ENCODE measurements around the gene DKKL1.

DKKL1 gene

DNA sequence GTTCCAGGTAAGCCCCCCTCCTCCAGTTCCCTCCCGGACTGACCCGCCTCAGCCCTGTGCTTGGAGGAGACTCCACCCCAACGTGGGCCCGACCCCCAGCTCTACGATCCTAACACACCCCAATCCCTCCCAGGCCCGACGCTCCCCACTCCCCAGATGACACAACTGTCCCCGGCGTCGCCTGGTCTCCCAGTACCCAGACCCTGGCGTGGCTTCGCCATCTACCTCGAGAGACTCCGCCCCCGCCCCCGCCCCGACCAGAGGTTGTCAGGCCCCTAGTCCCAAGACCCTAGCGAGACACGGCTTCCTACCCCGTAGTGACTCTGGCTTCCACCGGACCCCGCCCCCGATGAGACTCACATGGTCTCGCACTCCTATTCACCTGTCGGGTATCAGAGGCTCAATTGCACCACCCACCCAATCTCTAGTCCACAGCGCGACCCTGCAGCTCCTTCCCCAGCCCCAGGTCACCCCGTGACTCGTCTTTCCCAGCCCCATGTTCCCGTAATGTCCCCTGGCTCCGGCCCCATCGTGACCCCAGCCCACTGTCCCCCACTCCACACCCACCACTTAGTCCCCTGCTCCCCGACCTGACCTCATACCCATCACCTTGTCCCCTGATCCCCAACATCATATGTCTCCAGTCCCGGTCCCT, 25.5 kb upstream of the DKKL1 start:
- no peak for DNase-seq (ENCODE audit: low read depth)

DNA sequence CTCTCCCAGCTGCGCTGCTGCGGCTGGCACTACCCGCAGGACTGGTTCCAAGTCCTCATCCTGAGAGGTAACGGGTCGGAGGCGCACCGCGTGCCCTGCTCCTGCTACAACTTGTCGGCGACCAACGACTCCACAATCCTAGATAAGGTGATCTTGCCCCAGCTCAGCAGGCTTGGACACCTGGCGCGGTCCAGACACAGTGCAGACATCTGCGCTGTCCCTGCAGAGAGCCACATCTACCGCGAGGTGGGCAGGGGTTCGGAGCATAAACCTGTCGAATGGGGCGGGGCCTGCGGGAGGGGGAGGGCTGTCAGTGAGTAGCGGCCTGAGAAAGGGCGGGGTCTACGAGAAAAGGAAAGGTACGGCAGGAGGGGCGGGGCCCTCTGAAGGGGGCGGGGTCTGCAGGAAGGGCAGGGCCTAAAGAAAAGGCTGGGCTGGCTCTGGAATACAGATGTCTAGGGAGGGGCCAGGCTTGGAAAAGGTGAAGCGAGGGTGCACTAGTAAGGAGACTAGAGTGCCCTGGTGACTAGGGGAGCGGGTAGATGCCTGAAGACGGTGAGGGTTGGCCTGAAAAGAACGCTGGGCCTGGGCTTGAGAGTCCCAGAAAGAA, 24.9 kb upstream of the DKKL1 start:
- no peak for DNase-seq (ENCODE audit: low read depth)

DNA sequence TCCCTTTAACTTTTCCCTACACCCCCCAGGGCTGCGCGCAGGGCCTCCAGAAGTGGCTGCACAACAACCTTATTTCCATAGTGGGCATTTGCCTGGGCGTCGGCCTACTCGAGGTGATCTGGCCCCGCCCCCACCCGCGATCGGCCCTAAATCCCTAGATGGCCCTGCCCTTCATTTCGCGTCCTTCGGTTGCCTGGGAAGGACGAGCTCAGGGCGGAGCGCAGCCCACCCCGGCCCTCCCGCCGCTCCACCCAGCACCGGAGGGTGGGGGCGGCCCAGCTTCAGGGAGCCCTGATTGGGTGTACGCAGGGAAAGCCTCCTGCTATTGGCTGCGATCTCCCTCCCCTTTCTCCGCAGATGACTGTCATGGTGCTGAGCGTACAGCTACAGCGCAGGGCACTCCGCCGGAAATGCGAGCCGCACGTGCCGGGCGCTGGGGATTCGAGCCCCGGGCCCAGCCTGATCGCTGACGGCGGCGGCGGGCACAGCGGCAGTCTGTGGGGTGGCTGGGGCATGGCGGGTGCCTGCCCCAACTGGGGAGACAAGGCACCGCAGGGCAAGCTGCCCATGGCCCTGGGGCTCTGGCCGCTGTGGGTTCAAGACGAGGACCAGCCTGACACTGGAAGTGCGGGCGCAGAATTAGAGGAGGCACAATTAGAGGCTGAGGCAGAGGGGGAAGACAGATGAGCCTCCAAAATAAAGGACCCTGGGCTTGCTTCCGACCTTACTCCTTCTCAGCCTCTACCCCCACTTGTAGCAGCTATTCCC, 24.2 kb upstream of the DKKL1 start:
- DNase-seq (ENCODE audit: low read depth), result peak; percentile 63

DNA sequence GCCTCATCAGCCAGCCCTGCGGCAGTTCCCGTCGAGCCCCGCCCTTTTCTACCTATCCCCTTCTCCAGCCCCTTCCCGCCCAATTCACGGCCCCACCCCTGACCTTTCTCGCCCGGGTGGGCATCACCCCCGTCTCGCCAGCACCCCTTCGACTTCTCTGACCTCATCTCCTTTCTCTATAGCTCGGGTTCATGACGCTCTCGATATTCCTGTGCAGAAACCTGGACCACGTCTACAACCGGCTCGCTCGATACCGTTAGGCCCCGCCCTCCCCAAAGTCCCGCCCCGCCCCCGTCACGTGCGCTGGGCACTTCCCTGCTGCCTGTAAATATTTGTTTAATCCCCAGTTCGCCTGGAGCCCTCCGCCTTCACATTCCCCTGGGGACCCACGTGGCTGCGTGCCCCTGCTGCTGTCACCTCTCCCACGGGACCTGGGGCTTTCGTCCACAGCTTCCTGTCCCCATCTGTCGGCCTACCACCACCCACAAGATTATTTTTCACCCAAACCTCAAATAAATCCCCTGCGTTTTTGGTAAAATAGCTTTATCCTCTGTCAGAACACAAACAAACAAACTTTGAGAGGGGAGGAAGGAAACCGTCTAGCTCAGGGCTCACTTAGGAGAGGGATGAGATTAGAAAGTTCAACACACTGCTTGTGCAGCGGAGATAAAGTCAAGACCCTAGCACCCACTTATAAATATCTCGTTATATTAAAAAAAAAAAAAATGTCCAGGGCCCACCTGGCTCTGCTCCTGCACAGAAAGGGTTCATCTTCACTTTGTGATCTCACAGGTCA, 23.4 kb upstream of the DKKL1 start:
- DNase-seq (ENCODE audit: low read depth), result no peak

DNA sequence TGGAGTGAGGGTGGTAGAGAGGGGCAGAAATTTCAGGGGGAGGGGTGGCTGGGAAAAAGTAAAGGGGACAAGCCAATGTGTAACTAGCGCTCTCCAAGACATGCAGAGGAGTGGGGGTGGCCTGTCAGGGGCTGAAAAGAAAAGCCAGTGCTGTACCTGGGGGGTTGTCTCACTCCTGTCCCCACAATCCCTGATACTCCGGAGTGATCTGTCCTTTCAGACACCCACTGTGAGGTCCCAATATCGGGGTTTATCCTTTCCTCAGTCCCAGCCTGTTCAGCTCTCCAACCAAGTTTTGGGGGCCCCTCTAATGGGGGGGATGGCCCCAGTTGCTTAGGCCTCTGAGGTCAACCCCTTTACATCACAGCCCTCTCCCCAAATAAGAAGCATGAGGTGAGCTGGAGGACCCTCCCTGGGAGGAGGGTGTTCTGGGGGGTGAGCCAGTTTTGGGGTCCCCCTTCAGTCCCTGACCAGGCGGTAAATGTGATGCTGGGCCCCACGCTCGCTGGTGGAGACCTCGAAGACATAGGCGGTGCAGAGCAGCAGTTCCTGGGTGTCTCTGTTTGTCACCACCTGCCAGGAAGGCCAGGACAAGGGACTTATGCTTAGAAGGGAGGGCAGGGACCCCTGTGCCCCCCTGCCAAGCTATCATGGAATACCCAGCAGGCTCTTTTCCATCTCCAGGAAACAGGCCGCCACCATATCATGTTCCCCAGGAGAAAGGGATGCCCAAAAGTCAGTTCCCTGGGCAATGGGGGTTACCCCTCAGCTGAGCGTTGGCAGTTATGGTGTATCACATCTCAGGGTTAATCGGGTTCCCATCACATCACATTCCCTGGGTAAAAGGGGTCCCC, 22.6 kb upstream of the DKKL1 start:
- DNase-seq (ENCODE audit: low read depth), result no peak

DNA sequence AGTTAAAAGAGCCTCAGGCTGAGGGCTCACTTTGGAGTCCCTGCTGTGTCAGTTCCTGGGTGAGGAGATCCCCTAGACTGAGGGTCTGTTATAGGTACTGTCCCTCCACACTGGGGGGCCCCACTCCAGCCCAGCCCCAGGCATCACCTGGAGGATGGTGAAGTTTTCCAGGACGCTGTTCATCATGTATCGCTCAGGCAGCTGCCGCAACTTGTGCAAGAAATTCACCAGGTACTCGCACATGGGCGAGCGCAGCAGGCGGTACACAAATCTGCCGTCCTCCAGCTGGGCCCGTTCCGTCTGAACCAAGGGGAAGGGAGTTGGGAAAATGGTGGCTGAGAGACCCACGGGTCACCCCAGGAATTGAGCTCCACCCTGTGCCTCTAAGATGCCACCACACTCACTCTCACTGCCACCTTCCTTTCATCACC, 21.4 kb upstream of the DKKL1 start:
- no peak for DNase-seq (ENCODE audit: low read depth)

DNA sequence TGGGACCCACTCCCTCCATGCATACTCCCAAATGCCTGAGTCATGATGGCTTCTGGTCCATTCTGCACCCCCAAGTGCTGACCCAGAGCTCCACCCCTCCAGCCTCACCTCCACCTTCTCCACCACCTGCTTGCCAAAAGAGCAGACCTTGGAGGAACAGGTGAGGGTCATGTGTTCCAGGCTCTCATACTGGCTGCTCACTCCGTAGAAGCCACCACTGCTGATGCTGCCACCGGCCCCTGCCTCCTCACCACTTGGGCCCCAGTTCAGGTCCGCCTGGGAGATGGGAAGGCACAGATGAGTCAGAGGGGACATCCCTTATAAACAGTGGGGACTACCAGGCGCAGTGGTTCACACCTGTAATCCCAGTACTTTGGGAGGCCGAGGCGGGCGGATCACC, 20.6 kb upstream of the DKKL1 start:
- no peak for DNase-seq (ENCODE audit: low read depth)

DNA sequence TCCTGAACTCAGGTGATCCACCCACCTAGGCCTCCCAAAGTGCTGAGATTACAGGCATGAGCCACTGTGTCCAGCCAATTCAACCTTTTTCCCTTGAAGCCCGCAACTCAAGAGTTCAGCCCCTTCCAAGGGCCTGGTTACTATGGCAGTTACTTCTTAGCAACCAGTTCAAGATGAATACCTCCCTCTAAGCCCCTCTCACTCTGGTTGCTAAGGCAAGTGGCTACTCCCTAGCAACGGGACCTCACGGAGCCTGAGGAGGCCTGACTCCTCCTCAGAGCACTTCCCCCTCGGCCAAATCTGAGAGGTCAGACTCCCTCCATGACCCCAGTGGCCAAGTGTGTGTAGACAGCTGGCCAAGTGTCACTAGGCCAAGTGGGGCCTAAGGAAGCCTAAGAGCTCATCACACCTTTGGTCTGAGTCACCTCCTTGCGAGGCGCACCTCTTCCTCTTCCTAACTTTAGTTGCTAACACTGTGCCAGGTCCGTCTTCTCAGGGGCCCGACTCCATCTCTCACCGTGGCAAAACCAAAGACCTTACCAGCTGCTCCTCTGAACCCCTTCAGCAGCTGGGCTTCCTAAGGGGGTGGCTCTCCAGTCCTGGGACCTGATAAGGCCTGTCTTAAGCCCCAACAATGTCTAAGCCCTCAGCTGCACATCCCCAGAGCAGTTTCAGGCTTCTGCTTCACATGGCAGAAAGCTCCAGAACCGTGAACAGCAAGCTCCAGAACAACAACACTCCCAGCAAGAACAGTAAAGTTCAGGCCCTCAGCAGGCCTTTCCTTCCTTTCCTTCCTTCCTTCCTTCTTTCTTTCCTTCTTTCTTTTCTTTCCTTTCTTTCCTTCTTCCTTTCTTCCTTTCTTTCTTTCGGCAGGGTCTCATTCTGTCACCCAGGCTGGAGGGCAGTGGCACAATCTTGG, 18.9 kb upstream of the DKKL1 start:
- DNase-seq (ENCODE audit: low read depth), result no peak

DNA sequence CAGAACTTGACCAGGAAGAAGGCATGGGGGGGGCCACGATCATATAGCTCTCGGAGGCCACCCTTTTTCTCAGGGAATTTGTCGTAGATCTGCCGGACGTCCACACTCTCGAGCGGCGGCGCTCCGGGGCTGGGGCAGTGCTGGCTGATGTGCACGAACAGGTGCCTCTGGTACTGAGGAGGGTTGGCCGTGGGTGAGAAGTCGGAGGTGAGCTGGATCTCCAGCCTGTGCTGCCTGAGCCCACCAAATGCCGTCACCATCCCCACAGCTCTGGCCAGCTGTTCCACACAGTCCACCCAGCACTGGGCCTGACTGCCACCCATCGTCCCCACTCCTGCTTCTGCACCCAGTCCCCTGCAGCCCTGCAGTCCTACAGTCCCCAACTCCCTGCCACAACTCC, 16.5 kb upstream of the DKKL1 start:
- no peak for DNase-seq (ENCODE audit: low read depth)

DNA sequence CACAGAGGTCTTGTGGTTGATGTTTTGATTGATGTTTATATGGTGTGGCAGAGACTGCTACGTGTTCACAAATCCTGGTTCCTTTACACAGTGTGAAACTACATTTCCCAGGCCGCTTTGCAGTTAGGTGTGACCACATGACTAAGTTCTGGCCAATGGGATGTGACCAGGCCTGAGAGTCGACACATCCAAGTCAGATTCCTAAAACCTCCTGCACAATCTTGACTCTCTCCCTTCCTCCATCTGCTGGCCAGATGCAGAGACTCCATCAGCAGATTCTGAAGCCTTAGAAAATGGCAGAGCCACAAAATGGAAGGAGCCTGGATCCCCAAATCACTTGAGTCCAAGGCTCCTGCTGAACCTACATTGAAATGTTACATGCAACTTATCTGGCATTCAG, 15.8 kb upstream of the DKKL1 start:
- DNase-seq (ENCODE audit: low read depth), result no peak

DNA sequence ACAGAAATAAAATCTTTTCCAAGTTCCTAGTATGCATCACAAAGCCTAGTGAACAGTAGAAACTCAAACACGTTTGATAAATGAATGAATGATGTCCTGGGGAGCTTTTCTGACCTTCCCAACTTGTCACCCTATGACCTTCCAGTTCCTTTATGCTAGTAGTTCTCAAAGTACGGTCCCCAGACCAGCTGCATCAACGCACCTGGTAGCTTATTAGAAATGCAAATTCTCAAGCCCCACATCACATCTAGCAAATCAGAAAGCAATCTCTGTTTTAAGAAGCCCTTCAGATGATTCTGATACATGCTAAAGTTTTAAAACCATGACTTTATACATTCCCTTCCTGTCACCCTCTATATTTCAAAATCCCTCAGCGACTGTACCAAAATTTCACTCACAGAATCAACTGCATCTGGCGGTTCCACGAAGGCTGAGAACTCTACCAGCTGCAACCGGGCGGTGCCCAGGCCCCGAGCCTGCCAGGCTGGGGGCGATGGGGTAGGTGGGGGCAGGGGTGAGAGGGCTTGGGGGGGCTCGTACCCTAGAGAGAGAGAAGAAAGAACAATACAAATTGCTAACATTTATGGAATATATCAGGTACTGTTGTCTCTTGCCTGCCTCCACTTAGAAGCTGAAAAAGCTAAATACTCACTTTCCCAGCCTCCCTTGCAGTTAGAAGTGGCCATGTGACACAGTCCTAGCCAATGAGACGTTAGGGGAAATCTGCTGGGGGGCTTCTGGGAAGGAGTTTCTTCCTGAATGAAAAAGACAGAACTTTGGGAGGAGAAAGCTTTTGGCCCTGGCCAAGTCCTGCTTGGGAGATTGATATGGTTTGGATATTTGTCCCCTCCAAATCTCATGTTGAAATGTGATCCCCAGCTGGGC, 15.1 kb upstream of the DKKL1 start:
- DNase-seq (ENCODE audit: low read depth), result no peak

DNA sequence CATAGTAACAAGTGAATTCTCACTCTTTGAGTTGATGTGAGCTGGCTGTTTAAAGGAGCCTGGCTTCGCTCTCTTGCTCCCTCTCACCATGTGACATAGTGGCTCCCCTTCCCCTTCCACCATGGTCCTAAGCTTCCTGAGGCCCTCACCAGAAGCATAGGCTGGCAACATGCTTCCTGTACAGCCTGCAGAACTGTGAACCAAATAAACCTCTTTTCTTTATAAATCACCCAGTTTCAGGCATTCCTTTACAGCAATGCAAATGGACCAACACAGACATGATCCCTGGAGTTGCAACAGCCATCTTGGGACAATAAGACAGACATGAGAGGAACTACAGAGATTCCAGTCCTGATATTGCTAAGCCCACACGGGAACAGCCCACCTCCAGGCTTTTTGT, 14.1 kb upstream of the DKKL1 start:
- DNase-seq (ENCODE audit: low read depth), result no peak

DNA sequence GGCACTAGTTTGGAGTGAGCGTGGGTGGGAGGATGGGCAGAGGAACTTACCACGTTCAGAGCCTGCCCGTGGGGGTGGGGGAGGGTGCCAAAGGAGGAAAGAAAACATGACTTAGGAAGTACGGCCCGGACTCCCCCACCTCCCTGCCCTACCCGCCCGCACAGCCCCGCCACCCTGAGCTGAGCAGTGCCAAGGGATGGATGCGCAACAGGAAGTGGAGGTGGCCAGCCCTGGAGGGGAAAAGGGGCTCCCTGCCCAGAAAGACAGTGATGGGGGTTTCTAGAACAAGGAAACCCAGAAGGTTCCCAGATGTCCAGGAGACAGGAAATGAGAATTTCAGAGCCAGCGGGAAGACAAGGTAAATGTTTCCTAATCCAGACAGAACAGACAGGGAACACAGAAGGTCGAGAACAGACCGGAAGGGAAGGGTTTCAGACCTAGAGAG, 7.7 kb upstream of the DKKL1 start:
- no peak for DNase-seq (ENCODE audit: low read depth)

DNA sequence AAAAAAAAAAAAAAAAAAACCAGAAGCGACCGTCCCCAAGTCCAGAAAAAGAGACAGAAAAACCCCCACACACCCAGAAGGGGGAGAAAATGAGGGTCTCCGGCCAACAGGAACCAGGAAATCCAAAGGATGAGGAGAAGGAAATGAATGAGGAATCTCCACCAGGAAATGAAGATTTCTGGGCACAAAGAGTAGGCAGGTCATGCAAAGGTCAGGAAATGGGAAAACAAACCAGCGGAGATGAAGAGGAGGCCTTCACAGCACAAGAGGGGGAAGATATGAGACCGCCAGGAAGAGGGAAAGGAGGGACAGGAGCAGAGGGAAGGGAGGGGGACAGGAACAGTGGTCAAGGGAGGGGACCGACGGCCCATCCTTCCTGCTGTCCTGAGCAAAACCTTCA, 7.3 kb upstream of the DKKL1 start:
- no peak for DNase-seq (ENCODE audit: low read depth)

DNA sequence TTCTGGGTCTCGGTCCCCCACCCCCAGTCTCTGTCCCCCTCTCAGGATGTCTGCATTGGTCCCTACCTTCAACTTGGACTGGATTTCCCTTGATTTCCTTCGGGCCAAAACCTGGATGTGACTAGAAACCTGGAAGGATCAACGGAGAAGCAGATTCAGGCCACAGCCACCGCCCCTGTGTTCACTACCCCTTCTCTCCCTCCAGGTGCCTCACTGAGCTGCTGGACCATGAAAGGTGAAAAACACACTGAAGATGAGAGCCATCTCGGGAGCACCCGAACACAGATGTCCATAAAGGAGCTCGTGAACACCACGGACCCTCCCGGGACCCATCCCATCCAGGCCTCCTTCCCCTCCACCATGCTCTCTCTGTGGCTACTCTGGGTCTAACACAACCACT, 6.5 kb upstream of the DKKL1 start:
- DNase-seq (ENCODE audit: low read depth), result no peak

DNA sequence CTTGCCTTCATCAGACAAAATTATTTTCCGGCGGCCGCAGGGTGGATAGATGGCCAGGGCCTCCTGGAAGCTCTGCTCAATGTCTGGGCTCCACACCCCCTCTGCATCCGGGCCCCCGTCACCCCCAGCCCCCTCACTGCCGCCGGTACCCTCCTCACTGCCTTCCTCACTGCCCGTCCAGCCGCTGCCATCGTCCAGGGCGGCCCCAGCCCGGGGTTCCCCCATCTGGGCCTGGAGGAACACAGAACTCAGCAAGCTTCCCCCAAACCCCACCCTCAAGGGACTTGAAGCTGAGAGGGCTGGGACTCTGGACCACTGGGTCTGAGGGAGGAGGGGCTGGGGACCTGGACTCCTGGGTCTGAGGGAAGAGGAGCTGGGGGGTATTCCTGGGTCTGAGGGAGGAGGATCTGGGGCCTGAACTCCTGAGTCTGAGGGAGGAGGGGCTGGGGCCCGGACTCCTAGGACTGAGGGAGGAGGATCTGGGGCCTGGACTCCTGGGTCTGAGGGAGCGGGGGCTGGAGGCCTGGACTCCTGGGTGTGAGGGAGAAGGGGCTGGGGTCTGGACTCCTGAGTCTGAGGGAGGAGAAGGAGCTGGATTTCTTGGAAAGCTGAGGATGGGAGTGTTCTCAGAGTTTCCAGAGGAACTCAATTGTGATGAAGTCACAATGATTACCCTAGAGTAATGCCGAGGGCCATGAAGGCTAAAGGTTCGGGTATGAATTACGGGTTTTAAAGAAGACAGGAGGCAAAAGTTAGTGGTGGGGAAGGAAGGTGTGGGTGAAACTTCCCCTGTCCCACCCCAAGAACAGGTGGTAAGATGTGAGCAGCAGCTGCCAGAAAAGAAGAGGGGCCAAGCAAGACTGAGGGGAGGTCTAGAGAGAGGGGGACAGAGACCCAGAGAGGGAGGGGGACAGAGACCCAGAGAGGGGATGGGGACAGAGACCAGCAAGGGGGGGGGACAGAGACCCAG, 3.5 kb upstream of the DKKL1 start:
- DNase-seq (ENCODE audit: low read depth), result no peak

DNA sequence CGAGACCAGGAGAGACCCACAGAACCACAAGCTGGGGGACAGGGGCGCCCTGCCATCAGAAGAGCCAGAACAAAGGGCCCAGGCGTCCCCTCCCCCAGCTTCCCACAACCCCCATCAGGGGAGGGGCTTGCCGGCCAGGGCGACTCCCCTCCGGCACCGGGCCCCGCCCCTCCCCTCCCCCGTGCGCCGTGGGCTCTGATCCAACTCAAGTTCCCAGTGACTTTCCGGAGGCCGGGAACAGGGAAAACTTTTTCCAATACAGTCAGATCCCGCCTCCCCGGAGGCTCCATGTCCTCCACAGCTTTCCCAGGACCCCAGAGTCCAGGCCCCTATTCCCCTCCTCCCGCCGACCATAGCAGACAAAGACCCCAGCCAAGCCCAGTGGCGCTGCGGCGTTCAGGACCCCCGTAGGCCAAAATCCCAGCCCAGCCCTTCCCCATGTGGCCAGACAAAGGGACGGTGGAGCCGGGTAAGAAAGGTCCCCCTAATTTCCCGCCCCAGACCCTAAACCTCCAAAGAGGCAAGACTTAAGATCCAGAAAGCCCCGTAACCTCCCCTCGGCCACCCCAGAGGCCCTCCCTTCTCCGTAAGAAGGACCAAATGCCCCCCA, 2.1 kb upstream of the DKKL1 start:
- no peak for DNase-seq (ENCODE audit: low read depth)
